ENCODE measurements around the gene TEX53.

TEX53 gene

DNA sequence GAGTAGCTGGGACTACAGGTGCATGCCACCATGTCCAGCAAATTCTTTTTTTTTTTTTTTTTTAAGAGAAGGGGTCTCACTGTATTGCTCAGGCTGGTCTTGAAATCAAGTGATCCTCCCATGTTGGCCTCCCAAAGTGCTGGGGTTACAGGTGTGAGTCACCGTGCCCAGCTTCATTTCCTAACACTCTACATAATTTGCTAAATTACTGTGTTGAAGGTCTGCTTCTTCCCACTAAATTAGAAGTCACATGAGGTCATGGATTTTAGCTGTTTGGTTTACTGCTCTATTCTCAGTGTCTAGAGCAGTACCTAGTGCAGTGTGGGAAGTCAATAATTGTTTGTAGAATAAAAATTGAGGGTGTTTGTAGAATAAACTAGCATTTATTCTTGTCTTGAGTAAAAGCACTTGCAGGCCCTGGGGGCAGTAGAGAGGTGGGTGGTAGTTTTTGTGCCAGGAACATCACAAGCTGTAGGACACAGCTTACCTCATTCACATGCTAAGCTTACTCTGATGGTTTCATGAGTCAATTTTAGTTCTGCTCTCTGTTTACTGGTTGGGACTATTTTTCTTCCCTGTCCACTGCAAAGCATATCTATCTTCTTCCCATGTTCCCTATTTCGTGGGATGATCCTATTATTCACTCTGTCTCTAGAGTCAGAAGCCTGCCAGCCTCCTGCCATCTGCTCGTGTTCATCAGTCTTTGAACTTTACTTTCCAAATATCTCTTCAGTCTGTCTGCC, 17.4 kb upstream of the TEX53 start:
- H3K4me3 ChIP-seq (ENCODE audit: low read depth, low read length), result no peak overlapping the region
- TF ChIP-seq, protein P1, sequence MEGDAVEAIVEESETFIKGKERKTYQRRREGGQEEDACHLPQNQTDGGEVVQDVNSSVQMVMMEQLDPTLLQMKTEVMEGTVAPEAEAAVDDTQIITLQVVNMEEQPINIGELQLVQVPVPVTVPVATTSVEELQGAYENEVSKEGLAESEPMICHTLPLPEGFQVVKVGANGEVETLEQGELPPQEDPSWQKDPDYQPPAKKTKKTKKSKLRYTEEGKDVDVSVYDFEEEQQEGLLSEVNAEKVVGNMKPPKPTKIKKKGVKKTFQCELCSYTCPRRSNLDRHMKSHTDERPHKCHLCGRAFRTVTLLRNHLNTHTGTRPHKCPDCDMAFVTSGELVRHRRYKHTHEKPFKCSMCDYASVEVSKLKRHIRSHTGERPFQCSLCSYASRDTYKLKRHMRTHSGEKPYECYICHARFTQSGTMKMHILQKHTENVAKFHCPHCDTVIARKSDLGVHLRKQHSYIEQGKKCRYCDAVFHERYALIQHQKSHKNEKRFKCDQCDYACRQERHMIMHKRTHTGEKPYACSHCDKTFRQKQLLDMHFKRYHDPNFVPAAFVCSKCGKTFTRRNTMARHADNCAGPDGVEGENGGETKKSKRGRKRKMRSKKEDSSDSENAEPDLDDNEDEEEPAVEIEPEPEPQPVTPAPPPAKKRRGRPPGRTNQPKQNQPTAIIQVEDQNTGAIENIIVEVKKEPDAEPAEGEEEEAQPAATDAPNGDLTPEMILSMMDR (conservative IDR thresholded peaks at IDR 0.05; ENCODE audit: low read depth, low read length), result peak; percentile 8
- DNase-seq (ENCODE audit: low read depth), result peak; percentile 24

GRCh38 chr9:114674076-114674797, 16.6 kb upstream of the TEX53 start:
- TF ChIP-seq, protein P1 (conservative IDR thresholded peaks at IDR 0.05; ENCODE audit: low read depth, low read length), result no peak
- no peak overlapping the region for H3K4me3 ChIP-seq (ENCODE audit: low read depth, low read length)
- DNase-seq (ENCODE audit: low read depth), result peak; percentile 26

- no peak overlapping the region for H3K4me3 ChIP-seq (ENCODE audit: low read depth, low read length)
- DNase-seq (ENCODE audit: low read depth), result no peak
- TF ChIP-seq, protein P1 (conservative IDR thresholded peaks at IDR 0.05; ENCODE audit: low read depth, low read length), result no peak
Measured at GRCh38 chr9:114671605-114672004, 14.0 kb upstream of the TEX53 start.

GRCh38 chr9:114669961-114670360, 12.4 kb upstream of the TEX53 start:
- no peak overlapping the region for H3K4me3 ChIP-seq (ENCODE audit: low read depth, low read length)
- DNase-seq (ENCODE audit: low read depth), result no peak
- TF ChIP-seq, protein P1 (conservative IDR thresholded peaks at IDR 0.05; ENCODE audit: low read depth, low read length), result no peak

GRCh38 chr9:114668146-114668545, 10.5 kb upstream of the TEX53 start:
- H3K4me3 ChIP-seq (ENCODE audit: low read depth, low read length), result no peak overlapping the region
- DNase-seq (ENCODE audit: low read depth), result no peak
- TF ChIP-seq, protein P1 (conservative IDR thresholded peaks at IDR 0.05; ENCODE audit: low read depth, low read length), result no peak

GRCh38 chr9:114666851-114667250, 9.2 kb upstream of the TEX53 start:
- TF ChIP-seq, protein P1 (conservative IDR thresholded peaks at IDR 0.05; ENCODE audit: low read depth, low read length), result no peak
- DNase-seq (ENCODE audit: low read depth), result no peak
- no peak overlapping the region for H3K4me3 ChIP-seq (ENCODE audit: low read depth, low read length)

Data from choroid plexus epithelial cell (primary cell).